VCaP (cell line): ENCODE data around the gene NOX4.
"Not testable (repeated sequence)": the region's sequence is repeated elsewhere in the genome, so short reads cannot be mapped to it uniquely, and the experiment has no call there.

Source experiments
- H3K27ac ChIP-seq: fragments of 450-650 bp; 2 replicates; pipeline ENCODE4 v1.5.1; 2017
- TF ChIP-seq, protein P1 (sequence below): fragments of 450-650 bp; conservative IDR thresholded peaks from 2 replicates; pipeline ENCODE4 v1.5.1; 2017; ENCODE audit warnings: mild to moderate bottlenecking, moderate library complexity

The NOX4 gene

DNA sequence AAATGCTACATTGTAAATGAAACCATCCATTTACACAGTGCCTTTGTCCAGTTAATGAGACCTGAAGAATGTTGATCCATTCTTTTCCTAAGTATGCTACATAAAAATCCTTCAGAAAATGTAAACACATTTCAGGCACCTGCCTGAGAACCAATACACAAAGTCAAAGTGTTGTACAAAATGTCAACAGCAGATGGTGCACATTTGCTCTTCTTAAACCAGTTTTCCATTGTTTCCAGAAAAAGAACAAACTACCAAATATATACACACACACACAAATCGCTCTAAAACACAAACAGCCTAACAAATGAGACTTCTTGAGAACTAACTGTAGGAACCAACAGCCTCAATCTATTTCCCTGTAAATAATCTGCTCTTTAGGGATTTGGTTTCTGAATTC is 157.5 kb downstream of the NOX4 start:
- TF ChIP-seq, protein P1, sequence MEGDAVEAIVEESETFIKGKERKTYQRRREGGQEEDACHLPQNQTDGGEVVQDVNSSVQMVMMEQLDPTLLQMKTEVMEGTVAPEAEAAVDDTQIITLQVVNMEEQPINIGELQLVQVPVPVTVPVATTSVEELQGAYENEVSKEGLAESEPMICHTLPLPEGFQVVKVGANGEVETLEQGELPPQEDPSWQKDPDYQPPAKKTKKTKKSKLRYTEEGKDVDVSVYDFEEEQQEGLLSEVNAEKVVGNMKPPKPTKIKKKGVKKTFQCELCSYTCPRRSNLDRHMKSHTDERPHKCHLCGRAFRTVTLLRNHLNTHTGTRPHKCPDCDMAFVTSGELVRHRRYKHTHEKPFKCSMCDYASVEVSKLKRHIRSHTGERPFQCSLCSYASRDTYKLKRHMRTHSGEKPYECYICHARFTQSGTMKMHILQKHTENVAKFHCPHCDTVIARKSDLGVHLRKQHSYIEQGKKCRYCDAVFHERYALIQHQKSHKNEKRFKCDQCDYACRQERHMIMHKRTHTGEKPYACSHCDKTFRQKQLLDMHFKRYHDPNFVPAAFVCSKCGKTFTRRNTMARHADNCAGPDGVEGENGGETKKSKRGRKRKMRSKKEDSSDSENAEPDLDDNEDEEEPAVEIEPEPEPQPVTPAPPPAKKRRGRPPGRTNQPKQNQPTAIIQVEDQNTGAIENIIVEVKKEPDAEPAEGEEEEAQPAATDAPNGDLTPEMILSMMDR, result peak; percentile 57
- not testable (repeated sequence) for H3K27ac ChIP-seq

DNA sequence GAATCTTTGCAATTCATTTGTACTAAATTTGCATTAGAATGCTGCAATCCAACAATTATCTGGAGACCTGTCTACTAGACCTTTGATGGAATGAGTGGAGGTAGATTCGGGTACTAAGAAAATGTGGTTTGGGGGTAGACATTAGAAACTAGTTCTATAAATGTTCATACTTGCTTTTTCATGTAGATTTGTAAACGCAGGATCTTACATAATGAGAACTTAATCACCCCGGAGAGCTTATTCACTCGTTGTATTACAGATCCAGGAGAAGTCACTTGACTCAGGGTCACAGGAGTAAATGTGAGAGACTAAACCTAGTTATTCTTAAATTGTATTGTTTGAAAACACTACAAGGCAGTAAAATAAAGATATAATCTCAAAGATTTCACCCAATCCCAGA is 159.2 kb downstream of the NOX4 start:
- not testable (repeated sequence) for H3K27ac ChIP-seq

DNA sequence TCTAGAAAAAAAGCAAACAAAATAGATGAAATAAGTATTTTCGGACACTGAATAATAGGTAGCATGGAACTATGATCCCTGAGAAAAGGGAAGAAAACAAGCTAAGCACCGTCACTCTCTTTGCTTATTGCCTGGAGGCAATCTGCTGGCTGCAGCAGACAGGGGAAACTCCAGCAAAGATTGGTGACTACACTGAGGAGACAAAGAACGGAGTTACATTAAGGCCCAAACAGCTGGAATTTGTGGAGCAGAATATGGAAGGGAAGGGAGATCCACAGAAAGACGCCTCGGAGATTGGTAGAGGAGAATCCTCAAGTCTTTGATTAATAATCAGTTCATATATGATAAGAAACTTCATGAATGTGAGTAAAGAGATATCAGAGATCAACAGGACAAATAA is 163.3 kb downstream of the NOX4 start:
- no peak overlapping the region for H3K27ac ChIP-seq
- TF ChIP-seq, protein P1, result no peak

GRCh38 chr11:89321401-89321800 is 169.8 kb downstream of the NOX4 start:
- TF ChIP-seq, protein P1, result no peak
- no peak overlapping the region for H3K27ac ChIP-seq

GRCh38 chr11:89310607-89311006 is 180.6 kb downstream of the NOX4 start:
- H3K27ac ChIP-seq, result peak overlapping the region; percentile 45; the same call in 1 of the 2 replicates

GRCh38 chr11:89309321-89309985 is 181.7 kb downstream of the NOX4 start:
- H3K27ac ChIP-seq, result peak overlapping the region; percentile 45; the same call in 1 of the 2 replicates

GRCh38 chr11:89308272-89308671 is 182.9 kb downstream of the NOX4 start:
- not testable (repeated sequence) for H3K27ac ChIP-seq

DNA sequence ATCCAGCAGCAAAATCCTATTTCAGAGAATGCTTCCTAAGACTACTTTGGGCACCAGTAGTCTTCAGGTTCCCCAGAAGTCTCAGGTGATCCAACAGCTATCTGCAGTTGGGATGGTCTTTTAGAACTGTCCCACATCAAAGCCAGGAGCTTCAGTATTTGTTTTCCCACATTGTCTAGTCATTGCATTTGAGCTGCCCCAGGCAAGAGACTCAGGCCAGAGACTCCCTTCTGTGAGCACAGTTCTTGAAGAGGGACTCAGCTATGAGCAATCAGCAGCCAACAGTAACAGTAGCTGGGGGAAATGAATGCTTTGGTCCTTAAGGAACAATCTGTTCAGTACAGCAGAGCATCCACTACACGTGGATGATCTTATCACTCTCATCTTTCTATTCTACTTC is 188.1 kb downstream of the NOX4 start:
- not testable (repeated sequence) for H3K27ac ChIP-seq

DNA sequence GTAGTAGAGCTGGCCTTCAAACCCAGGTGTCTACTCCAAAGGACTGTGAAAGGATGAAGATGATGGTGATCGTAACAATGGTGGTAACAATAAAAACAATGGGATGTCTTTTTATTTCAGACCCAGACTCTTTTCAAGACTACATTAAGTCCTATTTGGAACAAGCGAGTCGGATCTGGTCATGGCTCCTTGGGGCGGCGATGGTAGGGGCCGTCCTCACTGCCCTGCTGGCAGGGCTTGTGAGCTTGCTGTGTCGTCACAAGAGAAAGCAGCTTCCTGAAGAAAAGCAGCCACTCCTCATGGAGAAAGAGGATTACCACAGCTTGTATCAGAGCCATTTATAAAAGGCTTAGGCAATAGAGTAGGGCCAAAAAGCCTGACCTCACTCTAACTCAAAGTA is 196.2 kb downstream of the NOX4 start:
- H3K27ac ChIP-seq, result not testable (repeated sequence)

DNA sequence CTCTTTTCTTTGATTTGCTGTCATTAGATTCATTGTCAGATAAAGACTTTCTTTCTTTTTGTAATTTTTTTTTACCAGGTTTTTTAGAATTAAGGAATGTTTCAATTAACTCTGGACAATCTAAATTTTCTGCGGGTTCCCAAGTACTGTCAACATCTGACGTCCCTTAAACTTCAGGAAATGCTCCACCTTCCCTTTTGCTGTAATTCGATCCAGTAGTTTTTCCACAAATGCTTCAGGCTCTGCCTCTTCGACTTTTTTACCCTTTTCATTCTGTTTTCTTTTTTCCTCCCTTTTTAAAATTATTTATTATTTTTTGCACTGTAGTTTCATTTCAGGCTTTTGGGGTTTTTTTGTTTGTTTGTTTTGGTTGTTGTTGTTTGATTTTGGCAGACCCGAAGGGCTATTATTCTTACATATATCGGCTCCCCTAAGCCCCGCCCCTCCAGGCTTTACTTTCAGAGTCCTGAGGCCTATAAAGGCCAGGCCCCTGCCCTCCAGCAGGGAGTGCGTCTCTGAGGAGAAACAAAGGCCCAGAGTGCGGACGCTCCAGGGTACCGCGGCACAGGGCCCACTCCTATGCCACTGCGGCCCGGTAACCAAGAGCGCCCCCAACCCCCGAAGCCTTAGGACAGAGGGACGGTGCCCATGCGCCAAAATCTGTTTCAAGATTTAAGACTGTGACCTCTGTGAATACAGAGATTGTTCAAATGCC is 197.1 kb downstream of the NOX4 start:
- no peak overlapping the region for H3K27ac ChIP-seq
- TF ChIP-seq, protein P1, result no peak

DNA sequence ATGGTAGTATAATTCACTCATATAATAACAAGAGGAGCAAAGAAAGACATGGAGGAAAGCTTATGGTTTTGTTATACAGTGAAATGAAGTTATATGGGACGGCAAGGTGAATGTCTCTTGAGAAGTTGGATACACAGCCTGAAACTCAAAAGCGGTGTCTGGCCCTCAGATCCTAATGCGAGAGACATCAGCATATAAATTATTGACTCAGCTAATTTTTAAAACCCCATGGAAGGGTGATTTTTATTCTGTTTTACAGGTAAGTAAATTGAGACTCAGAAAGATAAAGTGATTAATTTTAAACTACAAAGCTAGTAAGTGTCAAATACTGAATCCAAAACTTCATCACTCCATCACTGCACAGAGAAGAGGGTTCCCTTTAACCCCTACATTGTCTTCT is 203.2 kb downstream of the NOX4 start:
- not testable (repeated sequence) for H3K27ac ChIP-seq

GRCh38 chr11:89286601-89287000 is 204.6 kb downstream of the NOX4 start:
- not testable (repeated sequence) for H3K27ac ChIP-seq

GRCh38 chr11:89281032-89281677 is 210.0 kb downstream of the NOX4 start:
- not testable (repeated sequence) for H3K27ac ChIP-seq
